ENCODE measurements around the gene POU6F1. TPM values are rescaled to one million over a fixed set of nuclear protein-coding genes. Genes with fewer than 3 reads are reported as not detected.
"Not testable (repeated sequence)": the region's sequence is repeated elsewhere in the genome, so short reads cannot be mapped to it uniquely, and the experiment has no call there.

Gene POU6F1
- total and polyA plus RNA-seq, 5 donors from 2014 or later = 0.74 to 25.1 (median 2.5) TPM

DNA sequence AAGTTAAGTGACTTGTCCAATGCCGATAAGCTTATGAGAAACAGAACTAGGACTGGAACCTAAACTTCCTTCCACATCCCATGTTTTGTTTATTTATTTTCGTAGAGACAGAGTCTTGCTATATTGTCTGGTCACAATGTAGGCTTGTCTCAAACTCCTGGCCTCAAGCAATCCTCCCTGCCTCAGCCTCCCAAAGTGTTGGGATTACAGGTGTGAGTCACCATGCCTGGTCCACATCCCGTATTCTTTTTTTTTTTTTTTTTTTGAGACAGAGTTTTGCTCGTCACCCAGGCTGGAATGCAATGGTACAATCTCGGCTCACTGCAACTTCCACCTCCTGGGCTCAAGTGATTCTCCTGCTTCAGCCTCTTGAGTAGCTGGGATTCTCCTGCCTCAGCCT, 9.2 kb upstream of the POU6F1 start:
- not testable (repeated sequence) for H3K27me3 Mint-ChIP-seq; ATAC-seq (ENCODE audit: low read depth in 2 of 2); H3K36me3 ChIP-seq (ENCODE audit: control insufficient read depth, insufficient read depth, low read length); DNase-seq; H3K9me3 Mint-ChIP-seq; H3K36me3 Mint-ChIP-seq; H3K27ac Mint-ChIP-seq; H3K4me3 ChIP-seq (ENCODE audit: low read depth, low read length); H3K4me1 ChIP-seq (ENCODE audit: control insufficient read depth, insufficient read depth, low read length, poor library complexity, severe bottlenecking); H3K4me1 Mint-ChIP-seq; H3K27me3 ChIP-seq (ENCODE audit: control insufficient read depth, insufficient read depth, low read length); H3K27ac ChIP-seq (ENCODE audit: insufficient read depth, low read length, poor library complexity, severe bottlenecking); H3K9me3 ChIP-seq (ENCODE audit: control insufficient read depth in 2 of 2, low read length in 2 of 2); H3K4me3 Mint-ChIP-seq

DNA sequence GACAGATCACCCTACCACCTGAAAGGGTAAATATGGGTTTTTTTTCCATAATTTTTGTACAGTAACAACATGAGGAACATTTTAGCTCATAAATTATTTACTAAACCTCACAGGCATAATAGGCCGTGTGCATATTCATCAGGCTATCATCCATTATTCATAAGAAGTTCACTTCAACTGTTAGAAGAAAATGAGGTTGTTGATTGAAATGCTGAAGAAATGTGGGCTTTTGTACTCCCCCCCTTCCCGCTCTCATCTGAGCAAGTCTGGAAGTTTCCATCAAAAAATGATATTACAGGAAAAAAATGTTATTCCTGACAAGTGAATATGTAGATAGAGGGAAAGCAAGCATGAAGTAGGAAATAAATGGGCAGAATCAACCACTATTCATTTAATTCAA, 7.9 kb upstream of the POU6F1 start:
- H3K27me3 Mint-ChIP-seq = peaks cover 4% of the 10 kb centered on the region
- Histone ChIP-seq H3K4me1 (ENCODE audit: control insufficient read depth, insufficient read depth, low read length, poor library complexity, severe bottlenecking) (no peaks in the 10 kb centered on the region), H3K4me3 (ENCODE audit: low read depth, low read length) (no peak overlapping the region), H3K36me3 (ENCODE audit: control insufficient read depth, insufficient read depth, low read length) (no peaks in the 10 kb centered on the region), H3K27ac (ENCODE audit: insufficient read depth, low read length, poor library complexity, severe bottlenecking) (no peak overlapping the region), H3K27me3 (ENCODE audit: control insufficient read depth, insufficient read depth, low read length) (no peaks in the 10 kb centered on the region), H3K9me3 (ENCODE audit: control insufficient read depth in 2 of 2, low read length in 2 of 2) (no peaks in the 10 kb centered on the region)
- DNase-seq (no peak), ATAC-seq (ENCODE audit: low read depth in 2 of 2) (no peak)
- no peaks in the 10 kb centered on the region for H3K9me3 Mint-ChIP-seq
- peaks cover 0 to 6% (median 3%) of the 10 kb centered on the region in 4 donors for H3K4me1 Mint-ChIP-seq
- no peak overlapping the region for H3K27ac Mint-ChIP-seq
- H3K36me3 Mint-ChIP-seq = peaks cover 4% of the 10 kb centered on the region
- H3K4me3 Mint-ChIP-seq = no peak overlapping the region

DNA sequence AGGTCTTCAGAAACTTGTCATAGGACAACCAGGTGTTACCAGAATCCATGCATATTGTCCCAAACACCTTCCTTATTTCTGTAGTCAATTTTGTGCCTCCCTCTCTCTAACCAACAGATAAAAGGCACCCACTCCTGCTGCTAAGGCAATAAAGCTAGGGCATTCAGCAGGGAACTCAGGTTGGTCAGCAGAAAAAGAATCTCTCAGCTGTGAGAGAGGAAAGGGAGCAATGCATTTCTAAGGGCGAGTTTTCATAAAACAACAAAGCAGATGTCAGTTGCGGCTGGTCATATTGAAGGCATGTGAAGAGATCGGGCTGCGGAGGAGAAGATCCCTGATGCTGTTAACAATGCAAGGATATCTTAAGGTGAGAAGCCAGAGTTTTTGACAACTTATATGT, 7.4 kb upstream of the POU6F1 start:
- Histone ChIP-seq H3K4me1 (ENCODE audit: control insufficient read depth, insufficient read depth, low read length, poor library complexity, severe bottlenecking) (no peaks in the 10 kb centered on the region), H3K27me3 (ENCODE audit: control insufficient read depth, insufficient read depth, low read length) (no peaks in the 10 kb centered on the region), H3K4me3 (ENCODE audit: low read depth, low read length) (no peak overlapping the region), H3K27ac (ENCODE audit: insufficient read depth, low read length, poor library complexity, severe bottlenecking) (no peak overlapping the region), H3K36me3 (ENCODE audit: control insufficient read depth, insufficient read depth, low read length) (no peaks in the 10 kb centered on the region), H3K9me3 (ENCODE audit: control insufficient read depth in 2 of 2, low read length in 2 of 2) (no peaks in the 10 kb centered on the region)
- Mint-ChIP-seq H3K4me3 (no peak overlapping the region), H3K4me1 (peaks cover 0 to 6% (median 3%) of the 10 kb centered on the region in 4 donors), H3K27me3 (peaks cover 4% of the 10 kb centered on the region), H3K36me3 (peaks cover 4% of the 10 kb centered on the region), H3K27ac (peak overlapping the region in 1 of 3 donors; percentile 27), H3K9me3 (no peaks in the 10 kb centered on the region)
- ATAC-seq (ENCODE audit: low read depth in 2 of 2) (no peak), DNase-seq (no peak)

DNA sequence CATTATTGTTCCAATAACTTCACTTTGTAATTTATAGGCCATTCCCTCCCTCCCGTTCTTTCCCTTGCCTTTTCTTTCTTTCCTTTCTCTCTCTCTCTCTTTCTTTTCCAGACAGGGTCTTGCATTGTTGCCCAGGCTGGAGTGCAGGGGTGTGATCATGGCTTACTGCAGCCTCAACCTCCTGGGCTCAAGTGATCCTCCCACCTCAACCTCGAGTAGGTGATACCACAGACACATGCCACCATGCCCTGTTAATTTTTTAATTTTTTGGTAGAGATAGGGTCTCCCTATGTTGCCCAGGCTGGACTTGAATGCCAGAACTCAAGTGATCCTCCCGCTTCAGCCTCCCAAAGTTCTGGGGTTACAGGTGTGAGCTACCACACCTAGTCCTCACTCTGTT, 6.8 kb upstream of the POU6F1 start:
- H3K27me3 ChIP-seq (ENCODE audit: control insufficient read depth, insufficient read depth, low read length) = no peaks in the 10 kb centered on the region
- Mint-ChIP-seq H3K4me3 (no peak overlapping the region), H3K4me1 (peaks cover 0 to 6% (median 3%) of the 10 kb centered on the region in 4 donors), H3K27me3 (peaks cover 4% of the 10 kb centered on the region), H3K27ac (peak overlapping the region in 1 of 3 donors; percentile 26), H3K9me3 (no peaks in the 10 kb centered on the region), H3K36me3 (peaks cover 4% of the 10 kb centered on the region)
- H3K9me3 ChIP-seq (ENCODE audit: control insufficient read depth in 2 of 2, low read length in 2 of 2) = no peaks in the 10 kb centered on the region
- no peak for ATAC-seq (ENCODE audit: low read depth in 2 of 2)
- no peak for DNase-seq
- H3K27ac ChIP-seq (ENCODE audit: insufficient read depth, low read length, poor library complexity, severe bottlenecking) = no peak overlapping the region
- H3K36me3 ChIP-seq (ENCODE audit: control insufficient read depth, insufficient read depth, low read length) = no peaks in the 10 kb centered on the region
- no peak overlapping the region for H3K4me3 ChIP-seq (ENCODE audit: low read depth, low read length)
- no peaks in the 10 kb centered on the region for H3K4me1 ChIP-seq (ENCODE audit: control insufficient read depth, insufficient read depth, low read length, poor library complexity, severe bottlenecking)

DNA sequence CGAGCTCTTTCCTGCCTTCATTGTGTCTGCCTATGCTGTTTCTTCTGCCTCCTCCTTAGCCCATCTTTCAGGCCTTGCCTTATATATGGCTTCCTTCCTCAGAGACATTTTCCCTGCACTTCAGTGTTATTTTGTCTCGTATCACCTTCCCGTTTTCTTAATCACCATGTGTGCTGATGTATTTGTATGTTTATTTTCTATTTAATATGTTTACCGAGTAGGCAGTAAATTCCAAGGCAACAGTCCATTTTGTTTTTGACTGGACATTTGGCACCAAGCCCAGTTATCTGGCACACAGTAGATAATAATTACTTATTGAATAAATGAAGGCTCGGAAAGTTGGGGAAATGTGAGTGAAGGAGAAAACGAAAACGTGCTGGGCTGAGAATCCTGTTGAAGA, 4.6 kb upstream of the POU6F1 start:
- Mint-ChIP-seq H3K4me3 (peak overlapping the region in 1 of 4 donors; percentile 78), H3K9me3 (no peaks in the 10 kb centered on the region), H3K27me3 (peaks cover 4% of the 10 kb centered on the region), H3K36me3 (peaks cover 4% of the 10 kb centered on the region), H3K27ac (peak overlapping the region in 2 of 3 donors; percentile 4 to 40), H3K4me1 (peaks cover 9 to 15% (median 13%) of the 10 kb centered on the region in 4 donors)
- peaks cover 12% of the 10 kb centered on the region for H3K4me1 ChIP-seq (ENCODE audit: control insufficient read depth, insufficient read depth, low read length, poor library complexity, severe bottlenecking)
- no peak overlapping the region for H3K4me3 ChIP-seq (ENCODE audit: low read depth, low read length)
- no peak overlapping the region for H3K27ac ChIP-seq (ENCODE audit: insufficient read depth, low read length, poor library complexity, severe bottlenecking)
- H3K27me3 ChIP-seq (ENCODE audit: control insufficient read depth, insufficient read depth, low read length) = no peaks in the 10 kb centered on the region
- H3K36me3 ChIP-seq (ENCODE audit: control insufficient read depth, insufficient read depth, low read length) = no peaks in the 10 kb centered on the region
- DNase-seq = no peak
- no peaks in the 10 kb centered on the region for H3K9me3 ChIP-seq (ENCODE audit: control insufficient read depth in 2 of 2, low read length in 2 of 2)
- no peak for ATAC-seq (ENCODE audit: low read depth in 2 of 2)

DNA sequence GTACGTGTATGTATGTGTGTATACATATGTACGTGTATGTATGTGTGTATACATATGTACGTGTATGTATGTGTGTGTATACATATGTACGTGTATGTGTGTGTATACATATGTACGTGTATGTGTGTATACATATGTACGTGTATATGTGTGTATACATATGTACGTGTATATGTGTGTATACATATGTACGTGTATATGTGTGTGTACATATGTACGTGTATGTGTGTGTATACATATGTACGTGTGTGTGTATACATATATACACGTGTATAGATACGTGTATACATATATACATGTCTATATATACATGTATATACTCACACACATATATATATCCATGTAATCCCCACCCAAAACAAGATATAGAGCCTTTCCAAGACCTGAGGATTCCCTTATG, 2.0 kb upstream of the POU6F1 start:
- not testable (repeated sequence) for ATAC-seq (ENCODE audit: low read depth in 2 of 2)
- H3K4me1 Mint-ChIP-seq = peaks cover 9 to 23% (median 20%) of the 10 kb centered on the region in 4 donors

DNA sequence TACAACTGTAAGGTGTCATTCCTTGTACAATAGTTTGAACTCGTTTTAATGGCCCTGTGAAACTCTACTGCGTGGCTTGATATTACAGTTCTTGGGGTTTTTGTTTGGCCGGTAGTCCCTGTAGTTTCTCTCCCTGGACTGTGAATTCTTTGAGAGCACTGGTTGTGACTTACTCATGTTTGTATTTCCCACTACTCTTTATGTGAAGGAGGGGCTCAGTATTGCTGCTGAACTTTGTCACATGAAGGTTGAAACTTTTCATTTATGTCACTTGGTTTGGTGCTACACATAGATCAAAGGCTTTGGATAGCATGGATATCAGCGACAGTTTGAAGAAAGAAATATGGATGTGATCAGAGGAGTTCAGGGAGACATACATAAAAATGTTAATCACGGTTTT, 1.5 kb upstream of the POU6F1 start:
- Mint-ChIP-seq H3K27me3 (no peaks in the 10 kb centered on the region), H3K27ac (peak overlapping the region in 2 of 3 donors; percentile 72 to 96), H3K4me3 (peak overlapping the region; percentile 93 to 97 (median 94)), H3K4me1 (peaks cover 9 to 23% (median 21%) of the 10 kb centered on the region in 4 donors), H3K36me3 (peaks cover 9% of the 10 kb centered on the region), H3K9me3 (no peaks in the 10 kb centered on the region)
- H3K4me3 ChIP-seq (ENCODE audit: low read depth, low read length) = peak overlapping the region; percentile 84
- H3K4me1 ChIP-seq (ENCODE audit: control insufficient read depth, insufficient read depth, low read length, poor library complexity, severe bottlenecking) = peaks cover 22% of the 10 kb centered on the region
- peak overlapping the region; percentile 92 for H3K27ac ChIP-seq (ENCODE audit: insufficient read depth, low read length, poor library complexity, severe bottlenecking)
- H3K36me3 ChIP-seq (ENCODE audit: control insufficient read depth, insufficient read depth, low read length) = no peaks in the 10 kb centered on the region
- no peaks in the 10 kb centered on the region for H3K27me3 ChIP-seq (ENCODE audit: control insufficient read depth, insufficient read depth, low read length)
- no peak for ATAC-seq (ENCODE audit: low read depth in 2 of 2)
- no peaks in the 10 kb centered on the region for H3K9me3 ChIP-seq (ENCODE audit: control insufficient read depth in 2 of 2, low read length in 2 of 2)
- no peak for DNase-seq

More for the DNA sequence above, 2.0 kb upstream of the POU6F1 start:
- H3K4me3 ChIP-seq (ENCODE audit: low read depth, low read length); H3K27me3 ChIP-seq (ENCODE audit: control insufficient read depth, insufficient read depth, low read length); H3K9me3 ChIP-seq (ENCODE audit: control insufficient read depth in 2 of 2, low read length in 2 of 2); DNase-seq; H3K27ac Mint-ChIP-seq; H3K27ac ChIP-seq (ENCODE audit: insufficient read depth, low read length, poor library complexity, severe bottlenecking); H3K9me3 Mint-ChIP-seq; H3K36me3 ChIP-seq (ENCODE audit: control insufficient read depth, insufficient read depth, low read length); H3K36me3 Mint-ChIP-seq; H3K27me3 Mint-ChIP-seq: not testable (repeated sequence)
- peak overlapping the region in 1 of 4 donors; percentile 97 for H3K4me3 Mint-ChIP-seq
- peaks cover 22% of the 10 kb centered on the region for H3K4me1 ChIP-seq (ENCODE audit: control insufficient read depth, insufficient read depth, low read length, poor library complexity, severe bottlenecking)

DNA sequence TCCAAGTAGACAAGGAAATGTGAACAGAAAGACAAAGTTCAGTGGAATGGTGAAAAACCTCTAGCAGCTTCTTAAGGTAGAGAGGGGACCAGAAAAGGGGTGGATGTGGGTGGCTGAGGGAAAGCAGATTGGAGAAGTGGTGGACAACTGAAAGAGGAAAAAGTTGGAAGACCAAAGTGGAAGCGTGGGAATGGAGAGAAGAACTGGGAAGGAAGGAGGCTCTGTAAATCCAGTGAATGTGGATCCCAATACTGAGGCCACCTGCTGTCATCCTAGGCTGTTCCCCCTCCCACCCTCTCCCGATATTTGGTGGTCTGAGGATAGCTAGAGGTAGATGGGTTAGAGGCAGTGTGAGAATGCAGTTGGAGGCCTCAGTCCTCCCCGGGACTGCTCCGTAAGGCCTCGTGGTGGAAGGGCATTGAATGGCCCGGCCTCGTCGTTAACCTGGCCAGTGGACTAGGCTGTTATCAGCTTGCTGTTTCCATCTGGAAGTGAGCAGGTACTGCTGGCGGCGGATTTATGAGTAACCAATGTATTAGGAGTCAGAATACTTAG, 822 bp upstream of the POU6F1 start:
- no peaks in the 10 kb centered on the region for H3K27me3 ChIP-seq (ENCODE audit: control insufficient read depth, insufficient read depth, low read length)
- Mint-ChIP-seq H3K27me3 (no peaks in the 10 kb centered on the region), H3K4me1 (peaks cover 9 to 26% (median 22%) of the 10 kb centered on the region in 4 donors), H3K4me3 (peak overlapping the region; percentile 93 to 97 (median 94)), H3K9me3 (no peaks in the 10 kb centered on the region), H3K36me3 (peaks cover 12% of the 10 kb centered on the region), H3K27ac (peak overlapping the region; percentile 96 to 99 (median 98))
- ATAC-seq (ENCODE audit: low read depth in 2 of 2) (no peak), DNase-seq (peak in 1 of 3 donors; percentile 8)
- H3K4me3 ChIP-seq (ENCODE audit: low read depth, low read length) = peak overlapping the region; percentile 84
- no peaks in the 10 kb centered on the region for H3K9me3 ChIP-seq (ENCODE audit: control insufficient read depth in 2 of 2, low read length in 2 of 2)
- no peaks in the 10 kb centered on the region for H3K36me3 ChIP-seq (ENCODE audit: control insufficient read depth, insufficient read depth, low read length)
- peaks cover 22% of the 10 kb centered on the region for H3K4me1 ChIP-seq (ENCODE audit: control insufficient read depth, insufficient read depth, low read length, poor library complexity, severe bottlenecking)
- H3K27ac ChIP-seq (ENCODE audit: insufficient read depth, low read length, poor library complexity, severe bottlenecking) = peak overlapping the region; percentile 92
